PC-3 (cell line): Measurements from ENCODE around the gene MVB12B.

Experiments used
- CTCF ChIP-seq: fragments of 300-600 bp; sonication (generic); conservative IDR thresholded peaks from 2 replicates; pipeline ENCODE4 v1.5.1; 2017; ENCODE audit warnings: antibody characterized with exemption, low read depth, mild to moderate bottlenecking, low read length
- EZH2 ChIP-seq: fragments of 300-600 bp; sonication (generic); IDR thresholded peaks from one replicate; pipeline ENCODE4 v1.6.1; 2017; ENCODE audit warnings: antibody characterized with exemption, mild to moderate bottlenecking, low read length; ENCODE audit not compliant: unreplicated experiment
- EZH2phosphoT487 ChIP-seq: fragments of 300-600 bp; sonication (generic); IDR thresholded peaks from 2 replicates; pipeline ENCODE4 v1.6.1; 2018; ENCODE audit warnings: mild to moderate bottlenecking, antibody characterized with exemption, low read length, borderline replicate concordance

DNA sequence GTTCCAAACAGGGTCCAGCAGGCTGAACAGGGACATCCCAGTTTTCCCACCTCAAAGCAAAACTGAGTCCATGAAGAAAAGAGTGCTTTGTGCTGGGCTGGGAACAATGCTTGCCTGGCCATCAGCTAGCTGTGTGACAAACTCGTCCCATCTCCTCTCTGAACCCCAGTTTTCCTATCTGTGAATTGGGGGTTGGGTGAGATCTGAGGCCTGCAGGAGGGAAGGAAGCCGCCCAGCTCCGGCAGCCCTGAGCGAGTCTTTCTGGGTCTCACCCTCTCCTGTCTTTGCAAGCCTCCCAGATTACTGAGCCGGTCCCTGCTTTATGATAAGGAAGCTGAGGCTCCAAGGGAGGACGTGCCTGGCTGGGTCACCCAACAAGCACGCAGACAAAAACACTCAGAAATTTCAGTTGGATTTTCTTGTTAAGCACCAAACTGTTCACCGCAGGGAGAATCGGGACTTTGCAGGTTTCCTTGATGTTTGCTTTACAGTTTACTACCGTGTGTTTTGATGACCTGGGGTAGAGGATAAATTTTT is 204.5 kb downstream of the MVB12B start:
- TF ChIP-seq EZH2phosphoT487 (no peak), CTCF (no peak), EZH2 (no peak)
